ENCODE results near the gene CASZ1. TPM values are rescaled to one million over a fixed set of nuclear protein-coding genes. Genes with fewer than 3 reads are reported as not detected.

Gene CASZ1
- total RNA-seq, 4 donors from 2014 or later = 140 to 210 (median 169) TPM

- DNase-seq (ENCODE audit: low spot score in 2 of 2) = no peak
- TF ChIP-seq POLR2A (IDR thresholded peaks at IDR 0.05) = no peak
- H3K4me3 ChIP-seq (ENCODE audit: low read depth, poor library complexity, severe bottlenecking) = no peak overlapping the region
- WGBS, 2 donors = 83 to 84% methylated on average over 6 of the region's 6 CpGs
- intact Hi-C loops (cut with DNase I; ENCODE audit: low total_unique reads) = no loop called here
Measured at GRCh38 chr1:10601342-10602070, 194.9 kb downstream of the CASZ1 start.

- 60 to 67% methylated on average over 6 of the region's 6 CpGs for WGBS, 2 donors
- no peak for DNase-seq (ENCODE audit: low spot score in 2 of 2)
- intact Hi-C loops (cut with DNase I; ENCODE audit: low total_unique reads) = no loop called here
- TF ChIP-seq POLR2A (IDR thresholded peaks at IDR 0.05) = no peak
- no peak for TF ChIP-seq CTCF (IDR thresholded peaks at IDR 0.05)
- no peak overlapping the region for H3K4me3 ChIP-seq (ENCODE audit: low read depth, poor library complexity, severe bottlenecking)
Measured at GRCh38 chr1:10599194-10599861, 197.1 kb downstream of the CASZ1 start.

GRCh38 chr1:10598389-10598702 lies 198.1 kb downstream of the CASZ1 start:
- no peak overlapping the region for H3K4me3 ChIP-seq (ENCODE audit: low read depth, poor library complexity, severe bottlenecking)
- no peak for DNase-seq (ENCODE audit: low spot score in 2 of 2)
- 68 to 75% methylated on average over 6 of the region's 6 CpGs for WGBS, 2 donors
- intact Hi-C loops (cut with DNase I; ENCODE audit: low total_unique reads) = no loop called here
- TF ChIP-seq POLR2A (IDR thresholded peaks at IDR 0.05) (no peak), CTCF (IDR thresholded peaks at IDR 0.05) (no peak)

- no peak for TF ChIP-seq CTCF (IDR thresholded peaks at IDR 0.05)
- TF ChIP-seq POLR2A (IDR thresholded peaks at IDR 0.05) = no peak
- no peak for DNase-seq (ENCODE audit: low spot score in 2 of 2)
- H3K4me3 ChIP-seq (ENCODE audit: low read depth, poor library complexity, severe bottlenecking) = no peak overlapping the region
- WGBS, 2 donors = 80 to 84% methylated on average over 13 of the region's 13 CpGs
- intact Hi-C loops (cut with DNase I; ENCODE audit: low total_unique reads) = no loop called here
Measured at GRCh38 chr1:10597492-10598388, 198.7 kb downstream of the CASZ1 start.

GRCh38 chr1:10596780-10597179 lies 199.7 kb downstream of the CASZ1 start:
- WGBS, 2 donors = 86 to 88% methylated on average over 6 of the region's 6 CpGs
- no peak for DNase-seq (ENCODE audit: low spot score in 2 of 2)
- intact Hi-C loops (cut with DNase I; ENCODE audit: low total_unique reads) = no loop called here
- TF ChIP-seq CTCF (IDR thresholded peaks at IDR 0.05) (no peak), POLR2A (IDR thresholded peaks at IDR 0.05) (no peak)
- H3K4me3 ChIP-seq (ENCODE audit: low read depth, poor library complexity, severe bottlenecking) = no peak overlapping the region

Measured in lower leg skin (tissue), 4 donors.